Ovary (tissue), 3 donors: ENCODE data around the gene IGBP1.

ENCODE experiments used
- POLR2A ChIP-seq: fragments of 450-650 bp; IDR thresholded peaks from one replicate; pipeline ENCODE4 v1.6.1; 2017; ENCODE audit warnings: antibody characterized with exemption, mild to moderate bottlenecking, moderate library complexity
- TF ChIP-seq, protein P1 (sequence below), 3 donors: fragments of 450-650 bp in 2 of 3; fragments of 200-600 bp in 1 of 3; IDR thresholded peaks; one replicate each; pipeline versions ENCODE4 v1.5.1 to v1.8.0; 2016 to 2022; ENCODE audit warnings: antibody characterized with exemption in 3 of 3, mild to moderate bottlenecking in 1 of 3
- donor health status: DM: no; HTN: no; CAD: no.

DNA sequence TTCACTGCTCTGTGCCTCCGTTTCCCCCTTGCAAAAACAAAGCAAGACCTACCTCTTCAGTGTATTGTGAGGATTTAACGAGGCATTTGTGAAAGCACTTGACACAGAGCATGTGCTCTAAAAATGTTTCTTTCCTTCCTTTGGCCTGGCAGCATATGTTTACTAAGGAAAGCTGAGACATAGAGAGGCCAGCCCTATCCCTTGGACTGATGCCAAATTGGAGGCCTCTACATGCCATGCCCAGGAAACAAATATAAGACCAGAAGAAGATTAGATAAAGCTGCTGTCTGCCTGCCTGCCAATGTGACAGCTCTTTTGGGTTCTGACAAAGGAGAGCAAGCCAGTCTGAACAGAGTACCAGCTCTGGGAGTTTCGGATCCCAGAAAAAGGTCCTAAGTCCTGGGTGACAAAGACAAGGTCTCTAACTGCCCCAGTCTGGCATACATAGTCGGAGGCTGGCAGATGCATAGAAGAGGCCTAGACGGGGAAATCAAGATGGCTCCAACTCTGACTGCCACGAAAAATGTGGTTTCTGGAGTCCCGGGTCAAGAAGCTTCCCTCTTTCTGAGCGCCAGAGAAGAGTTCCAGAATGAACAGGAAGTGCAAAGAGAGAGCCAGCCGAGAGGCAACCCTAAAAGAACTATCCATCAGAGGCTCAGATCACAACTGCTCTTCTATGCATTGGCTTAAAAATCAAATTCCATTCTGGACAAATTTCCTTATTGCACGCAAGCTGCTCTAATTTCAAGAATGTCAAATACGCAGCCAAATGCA, 45.2 kb upstream of the IGBP1 start:
- TF ChIP-seq, protein P1, sequence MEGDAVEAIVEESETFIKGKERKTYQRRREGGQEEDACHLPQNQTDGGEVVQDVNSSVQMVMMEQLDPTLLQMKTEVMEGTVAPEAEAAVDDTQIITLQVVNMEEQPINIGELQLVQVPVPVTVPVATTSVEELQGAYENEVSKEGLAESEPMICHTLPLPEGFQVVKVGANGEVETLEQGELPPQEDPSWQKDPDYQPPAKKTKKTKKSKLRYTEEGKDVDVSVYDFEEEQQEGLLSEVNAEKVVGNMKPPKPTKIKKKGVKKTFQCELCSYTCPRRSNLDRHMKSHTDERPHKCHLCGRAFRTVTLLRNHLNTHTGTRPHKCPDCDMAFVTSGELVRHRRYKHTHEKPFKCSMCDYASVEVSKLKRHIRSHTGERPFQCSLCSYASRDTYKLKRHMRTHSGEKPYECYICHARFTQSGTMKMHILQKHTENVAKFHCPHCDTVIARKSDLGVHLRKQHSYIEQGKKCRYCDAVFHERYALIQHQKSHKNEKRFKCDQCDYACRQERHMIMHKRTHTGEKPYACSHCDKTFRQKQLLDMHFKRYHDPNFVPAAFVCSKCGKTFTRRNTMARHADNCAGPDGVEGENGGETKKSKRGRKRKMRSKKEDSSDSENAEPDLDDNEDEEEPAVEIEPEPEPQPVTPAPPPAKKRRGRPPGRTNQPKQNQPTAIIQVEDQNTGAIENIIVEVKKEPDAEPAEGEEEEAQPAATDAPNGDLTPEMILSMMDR (IDR thresholded peaks at IDR 0.05) = no peak
- TF ChIP-seq POLR2A = no peak
